AG09319 (cell line): ENCODE measurements around the gene CIART.

Experiments used
- DNase-seq: peaks from one replicate; pipeline ENCODE4 v3.0.0-alpha.2; 2010; ENCODE audit warnings: low read depth; ENCODE audit errors: extremely low read depth
- TF ChIP-seq, protein P1 (sequence below): IDR thresholded peaks from 2 replicates; pipeline ENCODE4 v1.5.1; 2011; ENCODE audit warnings: low read depth, mild to moderate bottlenecking, inconsistent platforms, low read length, moderate library complexity

CIART gene

DNA sequence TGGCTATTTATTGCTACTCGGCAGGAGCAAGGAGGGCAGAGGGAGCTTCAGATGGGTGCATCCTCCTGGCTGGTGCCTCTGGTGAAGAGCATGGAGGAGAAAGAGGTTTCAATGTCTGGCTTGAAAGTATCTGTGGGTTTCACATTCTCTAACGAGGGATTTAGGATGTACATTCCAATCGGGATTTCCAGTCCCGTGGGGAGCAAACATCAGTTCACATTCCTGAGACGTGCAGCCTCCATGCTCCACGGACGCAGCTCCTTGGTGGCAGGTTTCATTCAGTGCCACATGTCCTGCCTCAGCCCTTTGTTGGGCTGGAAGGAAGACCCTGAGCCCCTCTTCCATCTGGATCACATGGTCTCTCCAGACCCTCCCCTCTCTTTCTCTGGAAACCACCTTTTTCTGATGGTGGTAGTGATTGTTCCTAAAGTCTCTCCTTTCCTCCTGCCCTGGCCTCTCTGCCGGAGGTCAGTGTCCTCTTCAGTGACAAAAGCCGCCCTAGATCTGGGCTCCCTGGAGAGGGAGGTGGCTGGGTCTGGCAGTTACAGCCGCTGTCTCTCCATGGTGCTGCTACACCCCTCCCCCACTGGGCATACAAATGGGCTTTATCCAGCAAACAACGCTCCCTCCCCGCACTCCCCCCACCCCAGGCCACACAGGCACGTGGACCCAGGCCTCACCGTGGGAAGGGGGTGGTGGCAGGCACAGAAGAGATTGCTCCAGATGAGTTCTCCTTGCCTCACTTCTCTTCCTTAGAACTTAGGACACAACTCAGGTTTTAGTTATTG lies 25.6 kb upstream of the CIART start:
- DNase-seq = no peak
- TF ChIP-seq, protein P1, sequence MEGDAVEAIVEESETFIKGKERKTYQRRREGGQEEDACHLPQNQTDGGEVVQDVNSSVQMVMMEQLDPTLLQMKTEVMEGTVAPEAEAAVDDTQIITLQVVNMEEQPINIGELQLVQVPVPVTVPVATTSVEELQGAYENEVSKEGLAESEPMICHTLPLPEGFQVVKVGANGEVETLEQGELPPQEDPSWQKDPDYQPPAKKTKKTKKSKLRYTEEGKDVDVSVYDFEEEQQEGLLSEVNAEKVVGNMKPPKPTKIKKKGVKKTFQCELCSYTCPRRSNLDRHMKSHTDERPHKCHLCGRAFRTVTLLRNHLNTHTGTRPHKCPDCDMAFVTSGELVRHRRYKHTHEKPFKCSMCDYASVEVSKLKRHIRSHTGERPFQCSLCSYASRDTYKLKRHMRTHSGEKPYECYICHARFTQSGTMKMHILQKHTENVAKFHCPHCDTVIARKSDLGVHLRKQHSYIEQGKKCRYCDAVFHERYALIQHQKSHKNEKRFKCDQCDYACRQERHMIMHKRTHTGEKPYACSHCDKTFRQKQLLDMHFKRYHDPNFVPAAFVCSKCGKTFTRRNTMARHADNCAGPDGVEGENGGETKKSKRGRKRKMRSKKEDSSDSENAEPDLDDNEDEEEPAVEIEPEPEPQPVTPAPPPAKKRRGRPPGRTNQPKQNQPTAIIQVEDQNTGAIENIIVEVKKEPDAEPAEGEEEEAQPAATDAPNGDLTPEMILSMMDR = no peak

DNA sequence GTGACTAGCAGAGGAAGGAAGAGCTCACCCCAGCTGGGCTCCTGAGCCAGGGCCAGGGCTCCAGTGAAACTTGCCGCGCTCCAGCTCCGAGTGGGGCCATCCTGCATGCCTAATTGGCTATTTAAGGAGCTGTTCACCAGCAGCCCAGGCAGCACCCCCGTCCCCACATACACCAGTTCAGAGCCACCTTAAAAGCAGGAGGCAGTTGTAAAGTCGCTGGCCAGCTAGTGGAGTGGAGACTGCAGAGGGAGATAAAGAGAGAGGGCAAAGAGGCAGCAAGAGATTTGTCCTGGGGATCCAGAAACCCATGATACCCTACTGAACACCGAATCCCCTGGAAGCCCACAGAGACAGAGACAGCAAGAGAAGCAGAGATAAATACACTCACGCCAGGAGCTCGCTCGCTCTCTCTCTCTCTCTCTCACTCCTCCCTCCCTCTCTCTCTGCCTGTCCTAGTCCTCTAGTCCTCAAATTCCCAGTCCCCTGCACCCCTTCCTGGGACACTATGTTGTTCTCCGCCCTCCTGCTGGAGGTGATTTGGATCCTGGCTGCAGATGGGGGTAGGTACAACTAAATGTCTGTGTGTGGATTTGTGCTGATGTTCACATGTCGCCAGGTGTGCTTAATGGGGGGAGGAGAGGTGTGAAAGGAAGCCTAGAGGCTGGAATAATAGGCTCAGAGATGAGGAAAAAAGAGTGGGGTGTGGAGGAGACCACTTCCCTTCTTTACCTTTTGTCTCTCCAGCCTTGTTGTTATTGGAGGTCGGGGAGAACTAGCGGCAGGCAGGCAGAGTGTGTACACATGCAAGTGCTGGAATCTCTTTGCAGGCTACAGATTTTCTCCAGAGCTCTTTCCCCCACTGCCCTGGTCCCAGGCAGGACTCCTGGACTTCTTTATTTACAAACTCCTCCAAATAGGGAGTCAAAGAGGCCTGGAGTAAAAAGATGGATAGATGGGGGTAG lies 24.4 kb upstream of the CIART start, which contains the start of gene CA14:
Gene CA14, plus strand, starts transcription at position 151 of the 962 bp plus-strand sequence. Its CDS starts 355 bp downstream, at position 506.
- no peak for DNase-seq
- TF ChIP-seq, protein P1 = no peak

DNA sequence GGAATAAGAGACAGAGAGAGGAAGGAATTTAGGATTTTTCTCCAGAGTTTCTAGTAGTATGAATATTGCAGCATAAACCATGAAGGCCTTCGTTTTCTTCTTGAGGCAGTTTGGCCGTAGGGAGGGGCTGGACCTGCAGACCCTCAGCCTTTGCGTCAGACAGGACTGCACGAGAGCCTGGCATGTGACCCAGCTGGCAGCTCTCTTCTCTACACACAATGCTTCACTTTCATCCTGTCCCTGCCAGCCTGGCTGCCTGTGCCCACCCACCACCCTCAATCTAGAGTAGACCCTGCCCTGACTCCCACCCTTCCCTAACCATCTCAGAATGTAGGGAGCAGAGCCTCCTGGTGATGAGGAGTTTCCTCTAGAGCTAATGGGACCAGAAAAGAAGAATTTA lies 23.1 kb upstream of the CIART start:
- TF ChIP-seq, protein P1 = no peak
- DNase-seq = no peak

DNA sequence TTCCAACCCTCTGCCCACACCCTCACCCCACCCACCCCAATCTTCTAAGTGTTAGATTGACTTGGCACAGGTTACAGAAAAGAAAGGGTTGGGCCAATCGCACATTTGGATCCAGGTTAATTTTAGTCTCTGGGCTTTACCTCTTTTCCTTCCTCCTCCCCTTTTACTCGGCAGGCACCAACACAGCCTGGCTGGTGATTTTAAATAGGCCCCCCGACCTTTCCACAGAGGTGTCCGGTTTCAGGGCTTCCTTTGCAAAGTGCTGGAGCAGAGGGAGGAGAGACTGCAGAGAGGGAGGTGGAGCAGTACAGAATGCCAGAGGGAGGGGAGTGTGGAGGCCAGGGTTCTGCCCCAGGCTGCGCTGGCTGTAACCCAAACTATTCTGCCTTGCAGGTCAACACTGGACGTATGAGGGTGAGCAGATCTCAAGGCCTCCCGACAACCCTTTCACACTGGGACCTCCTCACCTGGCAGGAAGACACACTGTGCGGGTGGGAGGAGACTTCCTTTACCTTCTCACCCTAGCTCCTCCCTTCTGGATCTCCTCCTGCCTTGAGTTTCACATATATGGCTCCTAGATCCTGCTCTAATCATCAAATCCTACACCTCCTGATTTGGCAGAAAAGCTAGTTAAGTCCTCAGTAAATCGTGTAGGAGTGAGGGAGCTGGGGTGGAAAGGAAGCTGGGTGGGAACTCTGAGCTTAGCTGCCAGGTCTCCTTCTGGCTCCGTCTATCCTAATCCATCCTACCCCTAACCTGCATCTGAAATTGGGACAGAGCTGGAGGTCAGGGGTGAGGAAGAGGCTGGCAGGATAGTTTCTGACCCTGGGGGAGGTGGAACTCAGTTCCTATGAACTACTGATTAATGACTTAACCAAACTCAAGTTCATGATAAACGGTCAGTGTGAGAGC lies 22.3 kb upstream of the CIART start:
- no peak for DNase-seq
- TF ChIP-seq, protein P1 = no peak

DNA sequence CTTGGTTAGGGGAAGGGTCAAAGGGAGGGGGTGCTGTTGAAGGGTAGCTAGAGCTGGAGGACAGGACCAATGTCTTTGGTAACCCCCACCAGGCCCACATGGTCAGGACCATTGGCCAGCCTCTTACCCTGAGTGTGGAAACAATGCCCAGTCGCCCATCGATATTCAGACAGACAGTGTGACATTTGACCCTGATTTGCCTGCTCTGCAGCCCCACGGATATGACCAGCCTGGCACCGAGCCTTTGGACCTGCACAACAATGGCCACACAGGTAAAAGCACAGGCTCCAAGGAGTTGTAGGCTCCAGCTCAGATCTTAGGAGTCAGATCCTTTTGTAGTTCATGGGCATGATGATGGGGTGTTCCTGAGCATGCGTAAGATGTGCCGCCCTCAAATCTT lies 21.0 kb upstream of the CIART start:
- TF ChIP-seq, protein P1 = no peak
- no peak for DNase-seq

DNA sequence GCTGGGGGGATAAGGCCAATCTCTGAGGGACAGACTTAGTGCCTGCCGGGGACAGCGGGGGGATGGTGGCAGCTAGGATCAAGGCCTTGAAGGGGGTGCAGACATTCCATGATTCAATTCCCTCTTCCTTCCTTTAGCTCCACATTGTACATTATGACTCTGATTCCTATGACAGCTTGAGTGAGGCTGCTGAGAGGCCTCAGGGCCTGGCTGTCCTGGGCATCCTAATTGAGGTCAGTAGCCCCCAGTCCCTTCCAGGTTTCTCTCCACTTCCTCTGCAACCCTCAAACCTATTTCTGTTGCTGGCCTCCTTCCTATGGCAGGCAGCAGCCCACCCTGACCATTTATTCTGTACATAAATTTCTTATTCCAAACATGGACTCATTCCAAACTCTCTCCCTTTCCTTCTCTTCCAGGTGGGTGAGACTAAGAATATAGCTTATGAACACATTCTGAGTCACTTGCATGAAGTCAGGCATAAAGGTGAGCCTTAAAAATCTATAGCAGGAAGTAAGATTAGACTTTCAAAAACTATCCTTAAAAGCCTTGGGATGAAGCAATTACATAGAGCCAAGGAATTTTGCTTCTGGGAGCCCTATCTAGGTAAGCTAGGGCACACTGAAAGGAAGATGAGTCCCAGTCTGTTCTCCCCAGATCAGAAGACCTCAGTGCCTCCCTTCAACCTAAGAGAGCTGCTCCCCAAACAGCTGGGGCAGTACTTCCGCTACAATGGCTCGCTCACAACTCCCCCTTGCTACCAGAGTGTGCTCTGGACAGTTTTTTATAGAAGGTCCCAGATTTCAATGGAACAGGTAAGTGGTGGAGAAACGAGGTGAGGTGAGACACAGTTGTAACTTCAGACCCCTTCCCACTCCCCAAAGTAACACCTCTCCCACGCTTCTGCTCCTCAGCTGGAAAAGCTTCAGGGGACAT lies 19.7 kb upstream of the CIART start:
- TF ChIP-seq, protein P1 = no peak
- no peak for DNase-seq
